ENCODE results near the gene PAX2. TPM values are rescaled to one million over a fixed set of nuclear protein-coding genes. Genes with fewer than 3 reads are reported as not detected.

The PAX2 gene
- total RNA-seq, 1 experiment from 2014 or later = 0.45 TPM

DNA sequence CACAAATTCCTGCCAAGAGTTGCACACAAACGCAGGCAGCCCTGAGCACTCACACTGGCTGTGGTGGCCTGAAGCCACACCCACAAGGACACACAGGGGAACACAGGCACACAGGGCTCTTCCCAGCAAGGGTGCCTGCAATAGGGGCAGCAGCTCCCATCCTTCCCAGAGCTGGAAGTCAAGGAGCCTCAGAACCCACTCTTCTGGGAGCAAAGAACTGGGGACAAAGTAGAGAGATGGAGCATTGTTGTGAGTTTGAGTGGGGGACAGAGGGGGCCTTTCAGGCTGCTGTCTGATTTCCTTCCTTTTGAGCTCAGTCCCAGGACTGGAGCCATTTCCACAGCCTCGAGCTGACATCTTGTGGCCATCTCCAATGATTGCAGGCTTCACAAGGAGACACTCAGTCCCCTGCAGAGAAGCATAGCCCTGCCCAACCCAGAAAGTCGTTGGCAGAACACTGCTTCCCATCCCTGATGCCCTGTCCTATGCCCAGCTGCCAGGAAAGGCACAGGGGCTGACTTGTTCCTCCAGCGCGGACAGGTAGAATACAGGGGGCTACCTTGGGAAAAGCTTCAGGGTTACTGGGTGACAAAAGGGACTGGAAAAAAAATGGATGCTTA lies 133.0 kb downstream of the PAX2 start:
- Mint-ChIP-seq H3K4me3 (ENCODE audit: unreplicated experiment) (no peak overlapping the region), H3K4me1 (ENCODE audit: low read depth, unreplicated experiment) (peaks cover 60% of the 10 kb centered on the region), H3K27ac (ENCODE audit: unreplicated experiment) (peak overlapping the region; percentile 20), H3K9me3 (ENCODE audit: unreplicated experiment) (no peaks in the 10 kb centered on the region), H3K36me3 (ENCODE audit: insufficient read depth, unreplicated experiment) (no peaks in the 10 kb centered on the region), H3K27me3 (ENCODE audit: insufficient read depth, unreplicated experiment) (no peaks in the 10 kb centered on the region)
- POLR2A ChIA-PET = interaction anchor here (1.0 kb wide), 1 partner anchor 343 kb away, joined by 12 read pairs; the partner anchor contains the start of gene HIF1AN
- TF ChIP-seq, protein P1, sequence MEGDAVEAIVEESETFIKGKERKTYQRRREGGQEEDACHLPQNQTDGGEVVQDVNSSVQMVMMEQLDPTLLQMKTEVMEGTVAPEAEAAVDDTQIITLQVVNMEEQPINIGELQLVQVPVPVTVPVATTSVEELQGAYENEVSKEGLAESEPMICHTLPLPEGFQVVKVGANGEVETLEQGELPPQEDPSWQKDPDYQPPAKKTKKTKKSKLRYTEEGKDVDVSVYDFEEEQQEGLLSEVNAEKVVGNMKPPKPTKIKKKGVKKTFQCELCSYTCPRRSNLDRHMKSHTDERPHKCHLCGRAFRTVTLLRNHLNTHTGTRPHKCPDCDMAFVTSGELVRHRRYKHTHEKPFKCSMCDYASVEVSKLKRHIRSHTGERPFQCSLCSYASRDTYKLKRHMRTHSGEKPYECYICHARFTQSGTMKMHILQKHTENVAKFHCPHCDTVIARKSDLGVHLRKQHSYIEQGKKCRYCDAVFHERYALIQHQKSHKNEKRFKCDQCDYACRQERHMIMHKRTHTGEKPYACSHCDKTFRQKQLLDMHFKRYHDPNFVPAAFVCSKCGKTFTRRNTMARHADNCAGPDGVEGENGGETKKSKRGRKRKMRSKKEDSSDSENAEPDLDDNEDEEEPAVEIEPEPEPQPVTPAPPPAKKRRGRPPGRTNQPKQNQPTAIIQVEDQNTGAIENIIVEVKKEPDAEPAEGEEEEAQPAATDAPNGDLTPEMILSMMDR (IDR thresholded peaks at IDR 0.05; ENCODE audit: insufficient read depth in 1 of 2, low read depth in 1 of 2, low read length in 1 of 2, severe bottlenecking in 1 of 2, unreplicated experiment in 1 of 2) = peak; percentile 66 to 90
- Histone ChIP-seq H3K4me3 (ENCODE audit: low read depth, low read length) (no peak overlapping the region), H3K9me3 (no peaks in the 10 kb centered on the region), H3K27me3 (replicated peaks; ENCODE audit: control insufficient read depth, insufficient read depth, low read length) (no peaks in the 10 kb centered on the region), H3K4me1 (peaks cover 61% of the 10 kb centered on the region), H3K36me3 (ENCODE audit: control insufficient read depth, insufficient read depth, low read length) (no peaks in the 10 kb centered on the region)
- peak; percentile 77 to 80 for DNase-seq
- intact Hi-C loops (cut with micrococcal nuclease; ENCODE audit: unreplicated experiment) = loop anchor here (1.0 to 5.0 kb wide), 8 partner anchors 49 to 444 kb away; no protein-coding TSS in a partner anchor
- CTCF ChIA-PET = interaction anchor here (0.5 to 2.7 kb wide), 40 partner anchors 11 to 592 kb away, joined by 3 to 84 read pairs (median 5); partner anchors contain the start of genes HIF1AN, PAX2 and SLF2
- no TSS peak for BruUV-seq (replicated peaks)

Other genes with a start within 250 kb of the PAX2 start
- 5.1 and 7.0 TPM in 2 replicates for gene SEC31B, start 225.7 kb upstream of the PAX2 start, total RNA-seq (2022)
- 249 and 255 TPM in 2 replicates for gene NDUFB8, start 215.7 kb upstream of the PAX2 start, total RNA-seq (2022)
- 71.2 and 72.5 TPM in 2 replicates for gene HIF1AN, start 209.6 kb upstream of the PAX2 start, total RNA-seq (2022)
- gene SLF2, start 167.4 kb downstream of the PAX2 start, total RNA-seq (2022) = 25.2 and 28.8 TPM in 2 replicates
- 67.3 and 81.2 TPM in 2 replicates for gene SEMA4G, start 223.9 kb downstream of the PAX2 start, total RNA-seq (2022)
- 82.1 and 84.1 TPM in 2 replicates for gene MRPL43, start 241.9 kb downstream of the PAX2 start, total RNA-seq (2022)
- gene TWNK, start 242.0 kb downstream of the PAX2 start, total RNA-seq (2022) = 26.2 and 29.8 TPM in 2 replicates

Data from Caco-2 (cell line).